Lower lobe of right lung (tissue), 2 donors: ENCODE data around the gene SPHK1. TPM values are rescaled to one million over a fixed set of nuclear protein-coding genes. Genes with fewer than 3 reads are reported as not detected.

Source experiments
- ATAC-seq, 2 donors: fragments of 200-7000 bp; cut with Tn5 transposase; one replicate each; pipeline ENCODE4 v1.9.1; 2020 to 2022; ENCODE audit warnings: mild to moderate bottlenecking in 2 of 2, moderate library complexity in 2 of 2
- DNase-seq: peaks from one replicate; pipeline ENCODE4 v3.0.0-alpha.2; 2020
- H3K27ac ChIP-seq: fragments of 200-600 bp; one replicate; pipeline ENCODE4 v1.8.0; 2022
- H3K27me3 ChIP-seq: fragments of 200-600 bp; one replicate; pipeline ENCODE4 v1.8.0; 2022; ENCODE audit warnings: low read depth
- H3K36me3 ChIP-seq: fragments of 200-600 bp; one replicate; pipeline ENCODE4 v1.8.0; 2022; ENCODE audit warnings: mild to moderate bottlenecking
- H3K4me1 ChIP-seq: fragments of 200-600 bp; one replicate; pipeline ENCODE4 v1.8.0; 2022
- H3K4me3 ChIP-seq: fragments of 200-600 bp; one replicate; pipeline ENCODE4 v1.8.0; 2022; ENCODE audit warnings: mild to moderate bottlenecking
- H3K9me3 ChIP-seq: fragments of 200-600 bp; one replicate; pipeline ENCODE4 v1.8.0; 2022
- CTCF ChIP-seq: fragments of 200-600 bp; IDR thresholded peaks from one replicate; pipeline ENCODE4 v1.8.0; 2022; ENCODE audit warnings: antibody characterized with exemption, mild to moderate bottlenecking
- intact Hi-C: fragments of 100-400 bp; cut with DNase I; formaldehyde crosslinking; loops from one replicate; pipeline ENCODE4 v1.11.0; 2022
- total RNA-seq: library from RNA; stranded (reverse); fragmentation: NEBNext Ultra II Directional; extraction: Animal tissue kit (Norgen Biotek cat#: 25700); gene quantifications from one replicate; pipeline ENCODE4 v1.2.1, GENCODE V29; 2021
- donor health status: DM: no; HTN: yes; CAD: no; lungs with severe emphysema.

Gene SPHK1
- total RNA-seq, 1 donor from 2014 or later, result 8.2 TPM

GRCh38 chr17:76404976-76405563 is 20.7 kb downstream of the SPHK1 start:
- Histone ChIP-seq H3K27ac (no peak overlapping the region), H3K4me1 (no peaks in the 10 kb centered on the region), H3K9me3 (no peaks in the 10 kb centered on the region), H3K4me3 (no peak overlapping the region), H3K36me3 (peaks cover 53% of the 10 kb centered on the region), H3K27me3 (no peaks in the 10 kb centered on the region)
- no peak for TF ChIP-seq CTCF
- intact Hi-C loops, result no loop called here
- ATAC-seq (no peak), DNase-seq (peak; percentile 46)

- no peaks in the 10 kb centered on the region for H3K9me3 ChIP-seq
- DNase-seq, result peak; percentile 30
- intact Hi-C loops, result no loop called here
- no peaks in the 10 kb centered on the region for H3K4me1 ChIP-seq
- no peak overlapping the region for H3K27ac ChIP-seq
- no peak for TF ChIP-seq CTCF
- no peaks in the 10 kb centered on the region for H3K27me3 ChIP-seq
- H3K4me3 ChIP-seq, result no peak overlapping the region
- H3K36me3 ChIP-seq, result peaks cover 51% of the 10 kb centered on the region
- no peak for ATAC-seq
Observed at GRCh38 chr17:76405607-76405966, 21.2 kb downstream of the SPHK1 start.

GRCh38 chr17:76405967-76406647 is 21.7 kb downstream of the SPHK1 start:
- no peak overlapping the region for H3K4me3 ChIP-seq
- intact Hi-C loops, result no loop called here
- no peaks in the 10 kb centered on the region for H3K9me3 ChIP-seq
- H3K27me3 ChIP-seq, result no peaks in the 10 kb centered on the region
- DNase-seq (peak; percentile 52), ATAC-seq (peak in 1 of 2 donors; percentile 34)
- no peak for TF ChIP-seq CTCF
- no peak overlapping the region for H3K27ac ChIP-seq
- no peaks in the 10 kb centered on the region for H3K4me1 ChIP-seq
- H3K36me3 ChIP-seq, result peaks cover 46% of the 10 kb centered on the region

- Histone ChIP-seq H3K9me3 (no peaks in the 10 kb centered on the region), H3K27ac (no peak overlapping the region), H3K4me1 (no peaks in the 10 kb centered on the region), H3K27me3 (no peaks in the 10 kb centered on the region), H3K4me3 (no peak overlapping the region), H3K36me3 (peaks cover 33% of the 10 kb centered on the region)
- peak; percentile 20 for DNase-seq
- intact Hi-C loops, result no loop called here
- TF ChIP-seq CTCF, result no peak
- no peak for ATAC-seq
Observed at GRCh38 chr17:76407509-76407908, 23.1 kb downstream of the SPHK1 start.

GRCh38 chr17:76408037-76408849 is 23.8 kb downstream of the SPHK1 start:
- intact Hi-C loops, result no loop called here
- TF ChIP-seq CTCF, result peak; percentile 82
- Histone ChIP-seq H3K27ac (no peak overlapping the region), H3K4me1 (no peaks in the 10 kb centered on the region), H3K27me3 (no peaks in the 10 kb centered on the region), H3K4me3 (no peak overlapping the region), H3K36me3 (peaks cover 27% of the 10 kb centered on the region), H3K9me3 (no peaks in the 10 kb centered on the region)
- ATAC-seq, result peak; percentile 59 to 67
- peak; percentile 75 for DNase-seq
